Upper lobe of right lung (tissue), 1 donor: ENCODE data around the gene POLR3B. TPM values are rescaled to one million over a fixed set of nuclear protein-coding genes. Genes with fewer than 3 reads are reported as not detected.
A peak's percentile ranks its signal among the peaks of the same experiment; 100 is the strongest.

ENCODE experiments used
- ATAC-seq: fragments of 200-7000 bp; cut with Tn5 transposase; one replicate; pipeline ENCODE4 v1.9.1; 2020; ENCODE audit warnings: mild to moderate bottlenecking, moderate library complexity
- DNase-seq: peaks from one replicate; pipeline ENCODE4 v3.0.0-alpha.2; 2020
- H3K27ac ChIP-seq: fragments of 200-600 bp; one replicate; pipeline ENCODE4 v1.8.0; 2022
- H3K27me3 ChIP-seq: fragments of 200-600 bp; one replicate; pipeline ENCODE4 v1.8.0; 2022; ENCODE audit warnings: mild to moderate bottlenecking
- H3K36me3 ChIP-seq: fragments of 200-600 bp; one replicate; pipeline ENCODE4 v1.8.0; 2022
- H3K4me1 ChIP-seq: fragments of 200-600 bp; one replicate; pipeline ENCODE4 v1.8.0; 2022
- H3K4me3 ChIP-seq: fragments of 200-600 bp; one replicate; pipeline ENCODE4 v1.8.0; 2022; ENCODE audit warnings: mild to moderate bottlenecking
- H3K9me3 ChIP-seq: fragments of 200-600 bp; one replicate; pipeline ENCODE4 v1.8.0; 2022
- intact Hi-C: fragments of 100-400 bp; cut with DNase I; formaldehyde crosslinking; loops from one replicate; pipeline ENCODE4 v1.11.0; 2022
- total RNA-seq: library from RNA; stranded (reverse); fragmentation: NEBNext Ultra II Directional; extraction: Animal tissue kit (Norgen Biotek cat#: 25700); gene quantifications from one replicate; pipeline ENCODE4 v1.2.1, GENCODE V29; 2021
- TF ChIP-seq, protein P1 (sequence below): fragments of 200-600 bp; IDR thresholded peaks from one replicate; pipeline ENCODE4 v1.8.0; 2022; ENCODE audit warnings: antibody characterized with exemption
- donor health status: DM: no; HTN: yes; CAD: no; lungs with severe emphysema.

The POLR3B gene
- total RNA-seq, 1 donor from 2014 or later, result 11.3 TPM

DNA sequence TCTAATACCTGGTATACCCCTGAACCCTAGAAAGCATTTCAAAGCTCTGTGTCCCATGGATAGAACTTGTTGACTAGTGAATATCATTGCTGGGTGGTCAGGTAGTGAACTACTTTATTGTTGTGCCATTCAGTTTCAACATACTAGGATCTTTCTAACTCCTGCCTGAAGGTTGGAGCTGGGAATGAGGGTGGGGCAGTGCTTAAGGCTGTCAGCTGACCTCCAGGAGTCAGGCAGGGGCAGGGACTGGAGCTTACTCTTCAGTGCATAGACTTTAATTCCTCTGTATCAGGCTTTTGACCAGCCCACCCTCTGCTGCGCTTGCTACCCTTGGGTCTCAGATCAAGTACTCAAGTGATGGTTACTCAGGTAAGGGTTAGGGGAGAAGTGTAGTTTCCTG is 122.7 kb downstream of the POLR3B start:
- H3K27me3 ChIP-seq, result no peaks in the 10 kb centered on the region
- ATAC-seq (peak; percentile 51), DNase-seq (no peak)
- no peak overlapping the region for H3K4me3 ChIP-seq
- no peaks in the 10 kb centered on the region for H3K4me1 ChIP-seq
- H3K27ac ChIP-seq, result no peak overlapping the region
- TF ChIP-seq, protein P1, sequence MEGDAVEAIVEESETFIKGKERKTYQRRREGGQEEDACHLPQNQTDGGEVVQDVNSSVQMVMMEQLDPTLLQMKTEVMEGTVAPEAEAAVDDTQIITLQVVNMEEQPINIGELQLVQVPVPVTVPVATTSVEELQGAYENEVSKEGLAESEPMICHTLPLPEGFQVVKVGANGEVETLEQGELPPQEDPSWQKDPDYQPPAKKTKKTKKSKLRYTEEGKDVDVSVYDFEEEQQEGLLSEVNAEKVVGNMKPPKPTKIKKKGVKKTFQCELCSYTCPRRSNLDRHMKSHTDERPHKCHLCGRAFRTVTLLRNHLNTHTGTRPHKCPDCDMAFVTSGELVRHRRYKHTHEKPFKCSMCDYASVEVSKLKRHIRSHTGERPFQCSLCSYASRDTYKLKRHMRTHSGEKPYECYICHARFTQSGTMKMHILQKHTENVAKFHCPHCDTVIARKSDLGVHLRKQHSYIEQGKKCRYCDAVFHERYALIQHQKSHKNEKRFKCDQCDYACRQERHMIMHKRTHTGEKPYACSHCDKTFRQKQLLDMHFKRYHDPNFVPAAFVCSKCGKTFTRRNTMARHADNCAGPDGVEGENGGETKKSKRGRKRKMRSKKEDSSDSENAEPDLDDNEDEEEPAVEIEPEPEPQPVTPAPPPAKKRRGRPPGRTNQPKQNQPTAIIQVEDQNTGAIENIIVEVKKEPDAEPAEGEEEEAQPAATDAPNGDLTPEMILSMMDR, result no peak
- intact Hi-C loops, result no loop called here
- no peaks in the 10 kb centered on the region for H3K9me3 ChIP-seq
- H3K36me3 ChIP-seq, result no peaks in the 10 kb centered on the region

GRCh38 chr12:106481246-106481645 is 123.7 kb downstream of the POLR3B start:
- DNase-seq (no peak), ATAC-seq (no peak)
- intact Hi-C loops, result no loop called here
- Histone ChIP-seq H3K9me3 (no peaks in the 10 kb centered on the region), H3K27me3 (no peaks in the 10 kb centered on the region), H3K4me3 (no peak overlapping the region), H3K36me3 (no peaks in the 10 kb centered on the region), H3K27ac (no peak overlapping the region), H3K4me1 (no peaks in the 10 kb centered on the region)
- TF ChIP-seq, protein P1, result no peak

GRCh38 chr12:106487664-106488063 is 130.1 kb downstream of the POLR3B start:
- TF ChIP-seq, protein P1, result no peak
- Histone ChIP-seq H3K27ac (no peak overlapping the region), H3K9me3 (no peaks in the 10 kb centered on the region), H3K27me3 (no peaks in the 10 kb centered on the region), H3K36me3 (no peaks in the 10 kb centered on the region), H3K4me3 (no peak overlapping the region), H3K4me1 (no peaks in the 10 kb centered on the region)
- intact Hi-C loops, result no loop called here
- no peak for ATAC-seq
- no peak for DNase-seq

GRCh38 chr12:106488884-106489283 is 131.3 kb downstream of the POLR3B start:
- H3K4me1 ChIP-seq, result no peaks in the 10 kb centered on the region
- H3K4me3 ChIP-seq, result no peak overlapping the region
- H3K36me3 ChIP-seq, result no peaks in the 10 kb centered on the region
- TF ChIP-seq, protein P1, result no peak
- intact Hi-C loops, result no loop called here
- H3K27ac ChIP-seq, result no peak overlapping the region
- no peaks in the 10 kb centered on the region for H3K9me3 ChIP-seq
- no peak for DNase-seq
- no peaks in the 10 kb centered on the region for H3K27me3 ChIP-seq
- no peak for ATAC-seq

DNA sequence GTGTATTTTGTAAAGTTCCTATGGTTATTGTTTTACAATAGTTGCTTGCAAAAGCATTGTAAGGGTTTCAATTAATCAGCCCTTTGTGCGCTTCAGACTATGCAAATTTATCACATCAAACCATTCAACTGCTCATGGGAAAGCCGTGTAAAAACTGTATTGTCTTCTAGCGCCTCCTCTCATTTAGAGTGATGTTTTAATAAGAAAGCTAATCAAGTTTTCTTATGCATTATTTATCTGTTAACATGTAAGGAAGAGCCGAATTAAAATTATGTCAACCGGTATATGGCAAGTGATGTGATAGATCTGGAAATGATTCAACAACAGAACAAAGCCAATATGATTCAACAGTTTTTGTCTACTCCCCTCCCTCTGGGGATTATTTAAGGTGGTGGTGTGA is 132.7 kb downstream of the POLR3B start:
- Histone ChIP-seq H3K4me1 (no peaks in the 10 kb centered on the region), H3K27ac (no peak overlapping the region), H3K9me3 (no peaks in the 10 kb centered on the region), H3K36me3 (no peaks in the 10 kb centered on the region), H3K27me3 (no peaks in the 10 kb centered on the region), H3K4me3 (no peak overlapping the region)
- TF ChIP-seq, protein P1, result no peak
- no peak for DNase-seq
- intact Hi-C loops, result no loop called here
- no peak for ATAC-seq

- Histone ChIP-seq H3K4me3 (no peak overlapping the region), H3K27ac (no peak overlapping the region), H3K36me3 (peaks cover 15% of the 10 kb centered on the region), H3K4me1 (no peaks in the 10 kb centered on the region), H3K27me3 (no peaks in the 10 kb centered on the region), H3K9me3 (no peaks in the 10 kb centered on the region)
- DNase-seq (no peak), ATAC-seq (no peak)
- intact Hi-C loops, result no loop called here
- TF ChIP-seq, protein P1, result no peak
Observed at GRCh38 chr12:106492857-106493256, 135.3 kb downstream of the POLR3B start.
